Caco-2 (cell line): ENCODE data around the gene NUP153. TPM values are rescaled to one million over a fixed set of nuclear protein-coding genes. Genes with fewer than 3 reads are reported as not detected.

Experiments used
- BruUV-seq: library from RNA; stranded (reverse); fragments of 400-500 nt; replicated peaks from 2 replicates; lab custom pipeline; 2021; lab: Mats Ljungman, UMichigan
- CTCF ChIA-PET: fragments of 300-600 bp; sonication (Branson Sonifier 250); formaldehyde crosslinking; loops from one replicate; lab custom pipeline; 2022; ENCODE audit warnings: antibody characterized with exemption; lab: Charles Lee
- POLR2A ChIA-PET: fragments of 300-600 bp; sonication (Branson Sonifier 250); formaldehyde crosslinking; loops from one replicate; lab custom pipeline; 2022; ENCODE audit warnings: antibody characterized with exemption; lab: Charles Lee
- DNase-seq, 2 experiments: peaks; one replicate each; pipeline versions ENCODE4 v3.0.0 to v3.0.0-alpha.2; 2020 to 2022
- H3K27me3 ChIP-seq: replicated peaks from 2 replicates; pipeline ENCODE4 v1.6.0; 2011; ENCODE audit warnings: low read length; ENCODE audit not compliant: control insufficient read depth, insufficient read depth
- H3K36me3 ChIP-seq: 2 replicates; pipeline ENCODE4 v1.5.1; 2011; ENCODE audit warnings: low read length; ENCODE audit not compliant: control insufficient read depth, insufficient read depth
- H3K4me1 ChIP-seq: fragments of 250-450 bp; sonication (Bioruptor Pico); 2 replicates; pipeline ENCODE4 v1.5.1; 2020; ENCODE audit warnings: mild to moderate bottlenecking
- H3K4me3 ChIP-seq: 2 replicates; pipeline ENCODE4 v1.5.1; 2011; ENCODE audit warnings: low read depth, mild to moderate bottlenecking, control low read depth, low read length
- H3K9me3 ChIP-seq: fragments of 250-450 bp; sonication (Bioruptor Pico); 2 replicates; pipeline ENCODE4 v1.5.1; 2020; ENCODE audit warnings: mild to moderate bottlenecking, moderate library complexity
- H3K27ac Mint-ChIP-seq: one replicate; pipeline ENCODE4 v1.8.0; 2022; ENCODE audit warnings: mixed read lengths; ENCODE audit not compliant: unreplicated experiment
- H3K27me3 Mint-ChIP-seq: one replicate; pipeline ENCODE4 v1.8.0; 2022; ENCODE audit warnings: mixed read lengths; ENCODE audit not compliant: insufficient read depth, unreplicated experiment
- H3K36me3 Mint-ChIP-seq: one replicate; pipeline ENCODE4 v1.8.0; 2022; ENCODE audit warnings: mild to moderate bottlenecking, mixed read lengths; ENCODE audit not compliant: insufficient read depth, unreplicated experiment
- H3K4me1 Mint-ChIP-seq: one replicate; pipeline ENCODE4 v1.8.0; 2022; ENCODE audit warnings: low read depth, mixed read lengths; ENCODE audit not compliant: unreplicated experiment
- H3K4me3 Mint-ChIP-seq: one replicate; pipeline ENCODE4 v1.8.0; 2022; ENCODE audit warnings: mild to moderate bottlenecking, moderate library complexity, mixed read lengths; ENCODE audit not compliant: unreplicated experiment
- H3K9me3 Mint-ChIP-seq: one replicate; pipeline ENCODE4 v1.8.0; 2022; ENCODE audit warnings: mixed read lengths; ENCODE audit not compliant: unreplicated experiment
- CTCF ChIP-seq, 2 experiments: fragments of 200-600 bp in 1 of 2; IDR thresholded peaks; 1 replicate in 1 of 2; 2 replicates in 1 of 2; pipeline versions ENCODE4 v1.5.1 to v1.8.0; 2011 to 2022; ENCODE audit warnings: antibody characterized with exemption in 1 of 2, control low read depth in 1 of 2, inconsistent platforms in 1 of 2, low read depth in 1 of 2, low read length in 1 of 2, mild to moderate bottlenecking in 1 of 2, moderate library complexity in 1 of 2; ENCODE audit not compliant: insufficient read depth in 1 of 2, severe bottlenecking in 1 of 2, unreplicated experiment in 1 of 2
- intact Hi-C: fragments of 100-400 bp; cut with micrococcal nuclease; formaldehyde crosslinking; loops from one replicate; pipeline ENCODE4 v1.10.0; 2022; ENCODE audit not compliant: unreplicated experiment
- total RNA-seq: library from RNA; stranded (reverse); gene quantifications from 2 replicates; pipeline ENCODE4 v1.2.3, GENCODE V29; 2022

Gene NUP153
- total RNA-seq, 1 experiment from 2014 or later = 53.9 TPM

GRCh38 chr6:17632934-17633333 lies 73.8 kb downstream of the NUP153 start:
- H3K4me1 Mint-ChIP-seq = peaks cover 15% of the 10 kb centered on the region
- no peaks in the 10 kb centered on the region for H3K9me3 Mint-ChIP-seq
- peaks cover 86% of the 10 kb centered on the region for H3K36me3 Mint-ChIP-seq
- intact Hi-C loops = loop anchor here (5.0 kb wide), 1 partner anchor 184 kb away; no protein-coding TSS in a partner anchor
- no peak for TF ChIP-seq CTCF (IDR thresholded peaks at IDR 0.05; ENCODE audit: insufficient read depth in 1 of 2, low read depth in 1 of 2, low read length in 1 of 2, severe bottlenecking in 1 of 2, unreplicated experiment in 1 of 2)
- H3K27me3 Mint-ChIP-seq = no peaks in the 10 kb centered on the region
- ChIA-PET POLR2A (no interaction called here), CTCF (no interaction called here)
- no TSS peak for BruUV-seq
- Histone ChIP-seq H3K27me3 (no peaks in the 10 kb centered on the region), H3K4me1 (peaks cover 16% of the 10 kb centered on the region), H3K36me3 (peaks cover 3% of the 10 kb centered on the region), H3K4me3 (no peak overlapping the region), H3K9me3 (no peaks in the 10 kb centered on the region)
- H3K4me3 Mint-ChIP-seq = no peak overlapping the region
- no peak overlapping the region for H3K27ac Mint-ChIP-seq
- DNase-seq = no peak

GRCh38 chr6:17630511-17631073 lies 76.1 kb downstream of the NUP153 start:
- no peak overlapping the region for H3K27ac Mint-ChIP-seq
- no peak overlapping the region for H3K4me3 Mint-ChIP-seq
- intact Hi-C loops = loop anchor here (5.0 kb wide), 1 partner anchor 187 kb away; no protein-coding TSS in a partner anchor
- no TSS peak for BruUV-seq
- no peaks in the 10 kb centered on the region for H3K27me3 ChIP-seq
- DNase-seq = peak in 1 of 2 experiments; percentile 16
- ChIA-PET POLR2A (no interaction called here), CTCF (no interaction called here)
- peaks cover 84% of the 10 kb centered on the region for H3K36me3 Mint-ChIP-seq
- H3K4me3 ChIP-seq = no peak overlapping the region
- no peaks in the 10 kb centered on the region for H3K9me3 Mint-ChIP-seq
- peaks cover 15% of the 10 kb centered on the region for H3K4me1 Mint-ChIP-seq
- H3K4me1 ChIP-seq = peaks cover 16% of the 10 kb centered on the region
- no peaks in the 10 kb centered on the region for H3K27me3 Mint-ChIP-seq
- no peak for TF ChIP-seq CTCF (IDR thresholded peaks at IDR 0.05; ENCODE audit: insufficient read depth in 1 of 2, low read depth in 1 of 2, low read length in 1 of 2, severe bottlenecking in 1 of 2, unreplicated experiment in 1 of 2)
- H3K9me3 ChIP-seq = no peaks in the 10 kb centered on the region
- H3K36me3 ChIP-seq = peaks cover 3% of the 10 kb centered on the region

GRCh38 chr6:17629824-17630510 lies 76.8 kb downstream of the NUP153 start:
- intact Hi-C loops = loop anchor here (5.0 kb wide), 1 partner anchor 187 kb away; no protein-coding TSS in a partner anchor
- no peaks in the 10 kb centered on the region for H3K9me3 Mint-ChIP-seq
- no peak overlapping the region for H3K4me3 Mint-ChIP-seq
- CTCF ChIA-PET = no interaction called here
- no peaks in the 10 kb centered on the region for H3K27me3 ChIP-seq
- TF ChIP-seq CTCF (IDR thresholded peaks at IDR 0.05; ENCODE audit: insufficient read depth in 1 of 2, low read depth in 1 of 2, low read length in 1 of 2, severe bottlenecking in 1 of 2, unreplicated experiment in 1 of 2) = no peak
- POLR2A ChIA-PET = no interaction called here
- H3K9me3 ChIP-seq = no peaks in the 10 kb centered on the region
- no TSS peak for BruUV-seq
- H3K27ac Mint-ChIP-seq = no peak overlapping the region
- H3K4me3 ChIP-seq = no peak overlapping the region
- H3K36me3 Mint-ChIP-seq = peaks cover 78% of the 10 kb centered on the region
- H3K36me3 ChIP-seq = peaks cover 3% of the 10 kb centered on the region
- peaks cover 15% of the 10 kb centered on the region for H3K4me1 Mint-ChIP-seq
- no peak for DNase-seq
- H3K4me1 ChIP-seq = peaks cover 16% of the 10 kb centered on the region
- H3K27me3 Mint-ChIP-seq = no peaks in the 10 kb centered on the region
